Uterus (tissue), 4 donors: ENCODE measurements around the gene OR8A1. TPM values are rescaled to one million over a fixed set of nuclear protein-coding genes. Genes with fewer than 3 reads are reported as not detected.

Experiments
- DNase-seq, 2 donors: peaks; one replicate each; pipeline ENCODE4 v3.0.0-alpha.2; 2019 to 2020
- H3K27ac ChIP-seq, 2 donors: fragments of 200-600 bp; sonication (generic); 1 replicate in 1 of 2; 2 replicates in 1 of 2; pipeline ENCODE4 v1.5.1; 2016 to 2018
- H3K27me3 ChIP-seq, 2 donors: fragments of 200-600 bp; sonication (generic); one replicate each; pipeline ENCODE4 v1.5.1; 2018 to 2019; ENCODE audit warnings: control low read depth in 1 of 2
- H3K36me3 ChIP-seq, 2 donors: fragments of 200-600 bp; sonication (generic); one replicate each; pipeline ENCODE4 v1.5.1; 2019; ENCODE audit warnings: control low read depth in 1 of 2
- H3K4me1 ChIP-seq, 2 donors: fragments of 200-600 bp; sonication (generic); one replicate each; pipeline ENCODE4 v1.5.1; 2018 to 2019; ENCODE audit warnings: control low read depth in 1 of 2
- H3K4me3 ChIP-seq, 2 donors: fragments of 200-600 bp; sonication (generic); 1 replicate in 1 of 2; 2 replicates in 1 of 2; pipeline ENCODE4 v1.5.1; 2018 to 2019; ENCODE audit warnings: mild to moderate bottlenecking in 1 of 2
- H3K9me3 ChIP-seq, 2 donors: fragments of 200-600 bp; sonication (generic); one replicate each; pipeline ENCODE4 v1.5.1; 2019; ENCODE audit warnings: control low read depth in 1 of 2
- POLR2A ChIP-seq, 2 donors: fragments of 450-650 bp; IDR thresholded peaks; one replicate each; pipeline ENCODE4 v1.6.1; 2016; ENCODE audit warnings: antibody characterized with exemption in 2 of 2, mild to moderate bottlenecking in 1 of 2, moderate library complexity in 1 of 2
- intact Hi-C: fragments of 100-400 bp; cut with DNase I; formaldehyde crosslinking; loops from one replicate; pipeline ENCODE4 v1.15.1; 2023; ENCODE audit warnings: low total_unique reads
- total RNA-seq, 4 donors: library from RNA; depleted of rRNA in 3 of 4; stranded (reverse); fragments of >200 nt in 3 of 4; gene quantifications; one replicate each; pipeline versions ENCODE4 v1.1.0 to v1.2.4, GENCODE V29; 2014 to 2023
- TF ChIP-seq, protein P1 (sequence below), 4 experiments: fragments of 200-600 bp in 2 of 4; fragments of 450-650 bp in 2 of 4; sonication (generic) in 2 of 4; IDR thresholded peaks; one replicate each; pipeline ENCODE4 v1.5.1; 2016 to 2019; ENCODE audit warnings: antibody characterized with exemption in 4 of 4, mild to moderate bottlenecking in 2 of 4, moderate library complexity in 1 of 4
- donor health status: DM: yes; HTN: yes; CAD: no.

The OR8A1 gene
- total RNA-seq: not detected

DNA sequence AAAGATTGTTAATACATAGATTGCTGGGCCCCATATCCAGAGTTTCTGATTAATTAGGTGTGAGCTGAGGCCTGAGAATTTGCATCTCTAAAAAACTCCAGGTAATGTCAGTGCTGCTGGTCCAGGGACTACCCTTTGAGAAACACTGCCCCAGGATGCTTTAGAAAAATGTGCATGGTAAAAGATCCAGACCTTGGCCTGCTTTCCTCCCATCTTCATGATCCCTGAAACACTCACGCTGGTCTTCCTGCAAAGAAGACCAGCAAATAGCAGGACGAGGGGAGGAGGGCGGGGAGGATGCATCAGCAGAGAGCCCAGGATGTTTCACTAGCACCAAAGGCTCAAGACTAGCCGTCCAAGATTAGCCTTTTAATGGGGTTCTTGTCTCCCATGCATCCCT, at the start of gene OR8A1:
TSS of gene OR8A1 (plus strand) at position 301 of the 400 bp plus-strand sequence. CDS start 123 bp downstream, outside the sequence.
- TF ChIP-seq, protein P1, sequence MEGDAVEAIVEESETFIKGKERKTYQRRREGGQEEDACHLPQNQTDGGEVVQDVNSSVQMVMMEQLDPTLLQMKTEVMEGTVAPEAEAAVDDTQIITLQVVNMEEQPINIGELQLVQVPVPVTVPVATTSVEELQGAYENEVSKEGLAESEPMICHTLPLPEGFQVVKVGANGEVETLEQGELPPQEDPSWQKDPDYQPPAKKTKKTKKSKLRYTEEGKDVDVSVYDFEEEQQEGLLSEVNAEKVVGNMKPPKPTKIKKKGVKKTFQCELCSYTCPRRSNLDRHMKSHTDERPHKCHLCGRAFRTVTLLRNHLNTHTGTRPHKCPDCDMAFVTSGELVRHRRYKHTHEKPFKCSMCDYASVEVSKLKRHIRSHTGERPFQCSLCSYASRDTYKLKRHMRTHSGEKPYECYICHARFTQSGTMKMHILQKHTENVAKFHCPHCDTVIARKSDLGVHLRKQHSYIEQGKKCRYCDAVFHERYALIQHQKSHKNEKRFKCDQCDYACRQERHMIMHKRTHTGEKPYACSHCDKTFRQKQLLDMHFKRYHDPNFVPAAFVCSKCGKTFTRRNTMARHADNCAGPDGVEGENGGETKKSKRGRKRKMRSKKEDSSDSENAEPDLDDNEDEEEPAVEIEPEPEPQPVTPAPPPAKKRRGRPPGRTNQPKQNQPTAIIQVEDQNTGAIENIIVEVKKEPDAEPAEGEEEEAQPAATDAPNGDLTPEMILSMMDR (IDR thresholded peaks at IDR 0.05): no peak
- no peak within 1 kb of the TSS for H3K4me3 ChIP-seq
- H3K4me1 ChIP-seq: no peaks in the 10 kb centered on the region
- DNase-seq: no peak
- H3K36me3 ChIP-seq: no peaks in the 10 kb centered on the region
- H3K9me3 ChIP-seq: no peaks in the 10 kb centered on the region
- intact Hi-C loops: no loop called here
- no peak within 1 kb of the TSS for H3K27ac ChIP-seq
- H3K27me3 ChIP-seq: no peaks in the 10 kb centered on the region

DNA sequence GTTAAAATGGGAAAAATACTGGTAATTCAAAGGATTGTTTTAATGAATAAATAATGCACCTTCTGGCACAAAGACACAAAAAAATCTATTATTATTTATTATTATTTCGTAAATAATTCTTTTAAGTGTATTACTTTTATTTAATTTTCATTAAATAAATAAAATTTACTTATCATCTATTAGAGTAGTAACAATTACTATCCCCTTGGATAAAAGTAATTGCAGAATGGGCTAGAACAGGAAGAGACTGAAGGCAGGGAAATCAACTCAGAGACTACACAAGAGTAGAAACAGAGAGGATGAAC, 49.3 kb upstream of the OR8A1 start:
- no peaks in the 10 kb centered on the region for H3K36me3 ChIP-seq
- TF ChIP-seq, protein P1 (IDR thresholded peaks at IDR 0.05): no peak
- TF ChIP-seq POLR2A (IDR thresholded peaks at IDR 0.05): no peak
- DNase-seq: no peak
- no peak overlapping the region for H3K27ac ChIP-seq
- no peaks in the 10 kb centered on the region for H3K4me1 ChIP-seq
- no peak overlapping the region for H3K4me3 ChIP-seq
- intact Hi-C loops: no loop called here
- no peaks in the 10 kb centered on the region for H3K9me3 ChIP-seq
- no peaks in the 10 kb centered on the region for H3K27me3 ChIP-seq

DNA sequence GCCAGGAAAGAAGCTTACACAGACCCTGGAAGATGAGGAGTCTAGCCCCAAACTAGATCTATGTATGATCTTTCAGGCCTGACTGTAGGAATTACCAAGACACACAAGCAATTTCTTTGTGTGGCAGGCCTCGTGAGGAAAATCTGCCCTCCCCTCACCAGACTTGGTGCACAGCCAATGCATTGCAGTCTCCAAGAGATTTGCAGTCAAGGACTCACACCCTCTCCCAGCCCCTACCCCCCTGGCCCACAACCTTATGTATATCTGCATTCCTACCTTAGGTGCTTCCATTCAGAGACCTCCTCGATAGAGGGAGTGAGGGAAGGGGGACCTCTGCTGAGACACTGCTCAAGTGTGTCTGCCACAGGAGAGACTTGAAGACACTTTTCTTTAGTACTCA, 36.2 kb upstream of the OR8A1 start:
- no peaks in the 10 kb centered on the region for H3K36me3 ChIP-seq
- H3K4me1 ChIP-seq: no peaks in the 10 kb centered on the region
- no peak for DNase-seq
- H3K27ac ChIP-seq: no peak overlapping the region
- no peaks in the 10 kb centered on the region for H3K27me3 ChIP-seq
- TF ChIP-seq, protein P1 (IDR thresholded peaks at IDR 0.05): no peak
- TF ChIP-seq POLR2A (IDR thresholded peaks at IDR 0.05): no peak
- intact Hi-C loops: no loop called here
- H3K9me3 ChIP-seq: no peaks in the 10 kb centered on the region
- H3K4me3 ChIP-seq: no peak overlapping the region

DNA sequence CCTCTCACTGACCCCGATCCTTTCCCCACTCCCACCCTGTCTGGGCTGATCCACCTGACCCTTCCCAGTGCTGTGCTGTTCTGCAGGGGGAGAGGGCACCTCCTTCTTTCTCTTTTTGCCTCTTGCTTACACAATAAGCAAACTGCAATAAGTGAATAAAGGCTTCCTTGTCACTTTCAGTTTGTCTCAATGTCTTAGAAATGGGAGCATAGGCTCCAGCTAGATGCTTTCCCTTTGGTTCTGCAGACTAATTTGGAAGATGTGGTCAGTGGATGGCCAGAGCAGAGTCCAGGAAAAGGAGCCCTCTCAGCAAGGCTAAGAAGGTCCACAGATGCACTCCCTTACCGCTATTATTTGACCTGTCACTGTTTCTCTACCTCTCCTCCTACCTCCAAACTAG, 35.7 kb upstream of the OR8A1 start:
- Histone ChIP-seq H3K27me3 (no peaks in the 10 kb centered on the region), H3K4me3 (no peak overlapping the region), H3K9me3 (no peaks in the 10 kb centered on the region), H3K36me3 (no peaks in the 10 kb centered on the region), H3K27ac (no peak overlapping the region), H3K4me1 (no peaks in the 10 kb centered on the region)
- intact Hi-C loops: no loop called here
- TF ChIP-seq, protein P1 (IDR thresholded peaks at IDR 0.05): no peak
- TF ChIP-seq POLR2A (IDR thresholded peaks at IDR 0.05): no peak
- no peak for DNase-seq

DNA sequence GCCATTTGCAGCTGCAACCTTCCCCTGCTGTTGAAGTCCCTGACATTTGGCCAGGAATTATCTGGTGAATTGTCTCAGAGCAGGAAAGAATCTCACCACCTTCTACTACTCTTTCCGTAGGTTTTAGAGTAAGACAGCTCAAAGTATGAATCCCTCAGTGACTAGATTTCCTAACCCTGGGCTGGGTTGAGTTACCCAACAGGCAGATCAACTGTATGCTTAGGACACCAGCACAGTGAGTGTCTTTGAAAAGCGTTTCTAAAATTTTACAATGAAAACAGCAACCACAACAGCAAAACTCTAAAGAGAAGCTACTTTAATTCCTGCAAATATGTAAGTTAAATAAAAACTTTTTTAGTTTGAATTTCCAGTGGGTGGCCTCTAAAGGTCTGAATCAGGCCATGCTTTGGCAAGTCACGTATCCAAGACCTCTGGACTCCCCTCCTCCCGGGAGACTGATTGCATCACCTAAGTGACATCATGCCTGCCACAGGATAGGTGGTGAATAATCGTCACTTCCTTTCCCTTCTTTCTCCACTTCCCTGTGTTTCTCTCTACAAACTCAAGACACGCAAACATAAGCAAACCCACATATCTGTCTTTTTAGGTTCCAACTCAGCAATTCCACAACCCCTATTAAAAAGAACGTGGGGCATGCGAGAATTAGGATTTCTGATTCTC, 34.1 kb upstream of the OR8A1 start:
- H3K36me3 ChIP-seq: no peaks in the 10 kb centered on the region
- intact Hi-C loops: no loop called here
- TF ChIP-seq, protein P1 (IDR thresholded peaks at IDR 0.05): no peak
- no peak for TF ChIP-seq POLR2A (IDR thresholded peaks at IDR 0.05)
- no peak overlapping the region for H3K27ac ChIP-seq
- H3K9me3 ChIP-seq: no peaks in the 10 kb centered on the region
- H3K4me1 ChIP-seq: no peaks in the 10 kb centered on the region
- H3K4me3 ChIP-seq: no peak overlapping the region
- H3K27me3 ChIP-seq: no peaks in the 10 kb centered on the region
- no peak for DNase-seq
